BJ (cell line): ENCODE results near the gene CHRM2. TPM values are rescaled to one million over a fixed set of nuclear protein-coding genes. Genes with fewer than 3 reads are reported as not detected.

Source experiments
- CTCF ChIA-PET: fragments of 350-600 bp; formaldehyde crosslinking; extraction: SDS; loops from one replicate; lab custom pipeline; 2021; ENCODE audit warnings: antibody characterized with exemption, inconsistent platforms; lab: Yijun Ruan, JAX
- POLR2A ChIA-PET: fragments of 300-600 bp; sonication (Branson Sonifier 250); formaldehyde crosslinking; extraction: SDS; loops from one replicate; lab custom pipeline; 2021; ENCODE audit warnings: antibody characterized with exemption; lab: Charles Lee
- DNase-seq: peaks from one replicate; pipeline ENCODE4 v3.0.0-alpha.2; 2011; ENCODE audit warnings: low read depth
- H3K27me3 ChIP-seq: 2 replicates; pipeline ENCODE4 v1.6.0; 2011; ENCODE audit warnings: low read length; ENCODE audit not compliant: control insufficient read depth, insufficient read depth
- H3K36me3 ChIP-seq: 2 replicates; pipeline ENCODE4 v1.5.1; 2011; ENCODE audit warnings: low read length; ENCODE audit not compliant: control insufficient read depth, insufficient read depth
- H3K4me3 ChIP-seq: 2 replicates; pipeline ENCODE4 v1.5.1; 2011; ENCODE audit warnings: low read depth, mild to moderate bottlenecking, control low read depth, low read length
- CTCF ChIP-seq: IDR thresholded peaks from 2 replicates; pipeline ENCODE4 v1.5.1; 2011; ENCODE audit warnings: low read depth, mild to moderate bottlenecking, control low read depth, inconsistent platforms, low read length, moderate library complexity; ENCODE audit not compliant: insufficient read depth
- polyA plus RNA-seq: library from polyadenylated mRNA; depleted of rRNA; stranded (reverse); fragments of >200 nt; gene quantifications from 2 replicates; pipeline ENCODE4 v1.2.3, GENCODE V29; 2011

The CHRM2 gene
- polyA plus RNA-seq, 1 experiment: 27.0 TPM

- no peak for DNase-seq
- Histone ChIP-seq H3K36me3 (no peaks in the 10 kb centered on the region), H3K27me3 (no peaks in the 10 kb centered on the region), H3K4me3 (no peak overlapping the region)
- TF ChIP-seq CTCF: no peak
- ChIA-PET POLR2A (no interaction called here), CTCF (interaction anchor here (0.7 to 1.2 kb wide), 2 partner anchors 14 to 80 kb away, joined by 3 to 4 read pairs; no protein-coding TSS in a partner anchor)
Observed at GRCh38 chr7:137000621-137001020, 132.2 kb downstream of the CHRM2 start.

- no peaks in the 10 kb centered on the region for H3K36me3 ChIP-seq
- no peak overlapping the region for H3K4me3 ChIP-seq
- CTCF ChIA-PET: interaction anchor here (0.7 to 1.2 kb wide), 2 partner anchors 14 to 80 kb away, joined by 3 to 4 read pairs; no protein-coding TSS in a partner anchor
- POLR2A ChIA-PET: no interaction called here
- no peaks in the 10 kb centered on the region for H3K27me3 ChIP-seq
- no peak for DNase-seq
- TF ChIP-seq CTCF: no peak
Observed at GRCh38 chr7:137001041-137001440, 132.6 kb downstream of the CHRM2 start.

- ChIA-PET CTCF (interaction anchor here (1.2 kb wide), 1 partner anchor 81 kb away, joined by 4 read pairs; no protein-coding TSS in a partner anchor), POLR2A (no interaction called here)
- Histone ChIP-seq H3K27me3 (no peaks in the 10 kb centered on the region), H3K4me3 (no peak overlapping the region), H3K36me3 (no peaks in the 10 kb centered on the region)
- no peak for TF ChIP-seq CTCF
- DNase-seq: no peak
Observed at GRCh38 chr7:137001478-137001877, 133.0 kb downstream of the CHRM2 start.

- ChIA-PET POLR2A (no interaction called here), CTCF (interaction anchor here (0.8 kb wide), 1 partner anchor 46 kb away, joined by 4 read pairs; no protein-coding TSS in a partner anchor)
- no peak overlapping the region for H3K4me3 ChIP-seq
- DNase-seq: no peak
- no peak for TF ChIP-seq CTCF
- no peaks in the 10 kb centered on the region for H3K27me3 ChIP-seq
- H3K36me3 ChIP-seq: no peaks in the 10 kb centered on the region
Observed at GRCh38 chr7:137003086-137003485, 134.6 kb downstream of the CHRM2 start.

- Histone ChIP-seq H3K27me3 (no peaks in the 10 kb centered on the region), H3K36me3 (no peaks in the 10 kb centered on the region), H3K4me3 (no peak overlapping the region)
- ChIA-PET CTCF (no interaction called here), POLR2A (no interaction called here)
- no peak for TF ChIP-seq CTCF
- no peak for DNase-seq
Observed at GRCh38 chr7:137003566-137003965, 135.1 kb downstream of the CHRM2 start.
